GM19043 (cell line): Measurements from ENCODE around the gene NTN4.
"Not testable (repeated sequence)": the region's sequence is repeated elsewhere in the genome, so short reads cannot be mapped to it uniquely, and the experiment has no call there.

Source experiments
- ATAC-seq: cut with Tn5 transposase; IDR thresholded peaks from one replicate; pipeline ENCODE4 v1.9.1; 2021; ENCODE audit warnings: low read depth; ENCODE audit not compliant: unreplicated experiment

NTN4 gene

DNA sequence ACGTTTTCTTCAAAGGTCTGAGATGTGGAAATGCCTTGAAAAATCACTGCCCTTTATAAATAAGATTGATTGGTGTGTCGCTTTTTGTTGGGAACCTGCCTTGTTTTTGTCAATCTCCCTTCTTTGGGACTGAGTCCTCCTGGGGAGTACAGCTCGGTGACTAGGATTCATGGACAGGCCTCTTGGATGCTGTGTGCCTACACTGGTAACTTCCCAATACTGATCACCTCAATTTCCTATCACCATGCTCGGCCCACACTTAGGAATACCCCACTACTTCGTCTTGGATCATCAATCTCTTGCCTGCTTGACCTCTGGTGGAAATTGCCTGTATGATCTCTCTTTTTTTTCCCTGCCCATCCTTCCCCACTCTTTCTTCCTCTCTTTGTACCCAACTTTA, 34.2 kb downstream of the NTN4 start:
- ATAC-seq, result no peak

DNA sequence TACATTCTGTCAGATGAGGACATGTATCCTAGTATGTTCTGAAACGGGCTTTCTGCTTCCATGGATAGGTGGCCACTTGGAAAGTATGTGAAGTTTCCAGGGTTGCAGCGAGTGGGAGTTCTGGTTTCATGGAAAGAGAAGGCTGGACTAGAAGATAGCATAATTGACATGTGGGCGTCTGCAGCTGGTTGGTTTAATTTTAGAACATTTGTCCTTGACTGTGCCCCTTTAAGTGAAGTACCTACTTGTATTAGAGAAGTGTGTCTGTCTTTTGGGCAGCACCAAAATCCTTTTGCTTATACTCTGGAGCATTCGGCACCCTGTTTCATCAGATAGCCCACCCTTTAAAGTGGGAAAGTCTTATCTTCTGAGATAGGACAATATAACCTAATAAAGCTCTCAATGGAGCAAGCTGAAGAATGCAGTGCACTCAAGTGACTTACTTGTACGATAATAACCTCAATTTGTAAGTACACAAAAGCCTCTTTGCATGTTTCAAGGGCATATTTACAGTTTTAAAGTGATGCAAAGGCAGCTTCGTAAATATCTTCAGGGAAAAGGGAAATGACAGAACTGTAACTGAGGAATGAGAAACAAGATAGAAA, 35.2 kb downstream of the NTN4 start:
- ATAC-seq, result no peak

DNA sequence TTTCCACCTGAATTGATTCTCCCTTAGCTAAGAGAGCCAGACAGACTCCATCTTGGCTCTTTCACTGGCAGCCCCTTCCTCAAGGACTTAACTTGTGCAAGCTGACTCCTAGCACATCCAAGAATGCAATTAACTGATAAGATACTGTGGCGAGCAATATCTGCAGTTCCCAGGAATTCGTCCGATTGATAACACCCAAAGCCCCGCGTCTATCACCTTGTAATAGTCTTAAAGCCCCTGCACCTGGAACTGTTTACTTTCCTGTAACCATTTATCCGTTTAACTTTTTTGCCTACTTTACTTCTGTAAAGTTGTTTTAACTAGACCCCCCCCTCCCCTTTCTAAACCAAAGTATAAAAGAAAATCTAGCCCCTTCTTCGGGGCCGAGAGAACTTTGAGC, 44.5 kb downstream of the NTN4 start:
- not testable (repeated sequence) for ATAC-seq

DNA sequence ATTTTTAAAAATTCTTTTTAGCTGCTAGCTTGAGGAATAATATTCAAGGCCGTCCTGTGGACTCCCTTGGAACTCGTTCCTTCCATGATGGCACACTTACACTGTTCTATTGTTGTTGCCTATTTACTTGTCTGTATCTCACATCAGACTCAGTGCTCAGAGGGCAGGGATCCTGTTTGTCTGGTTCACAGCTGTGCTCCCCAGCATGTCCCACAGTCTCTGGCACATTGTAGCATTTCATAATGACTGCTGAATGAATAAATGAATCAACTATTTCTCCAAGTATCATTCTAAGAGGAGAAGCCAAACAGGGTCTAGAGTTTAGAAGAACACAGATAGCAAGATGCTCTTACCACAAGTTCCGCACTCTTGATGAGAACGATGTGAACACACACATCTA, 48.0 kb downstream of the NTN4 start:
- no peak for ATAC-seq

DNA sequence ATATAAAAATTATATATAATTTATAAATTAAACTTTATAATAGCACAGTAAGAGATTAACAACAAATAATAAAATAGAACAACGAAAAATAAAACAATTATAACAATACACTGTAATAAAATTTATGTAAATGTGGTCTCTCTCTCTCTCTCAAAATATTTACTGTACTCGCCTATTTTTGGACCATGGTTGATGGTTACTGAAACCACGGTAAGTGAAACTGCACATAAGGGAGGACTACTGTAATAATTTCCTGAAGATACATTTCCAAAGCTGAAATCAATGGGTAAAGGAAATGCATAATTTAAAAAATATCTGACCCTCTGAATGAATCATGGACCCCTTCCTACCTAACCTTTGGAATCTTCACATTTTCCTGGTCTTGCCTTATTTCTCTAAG, 48.9 kb downstream of the NTN4 start:
- no peak for ATAC-seq

DNA sequence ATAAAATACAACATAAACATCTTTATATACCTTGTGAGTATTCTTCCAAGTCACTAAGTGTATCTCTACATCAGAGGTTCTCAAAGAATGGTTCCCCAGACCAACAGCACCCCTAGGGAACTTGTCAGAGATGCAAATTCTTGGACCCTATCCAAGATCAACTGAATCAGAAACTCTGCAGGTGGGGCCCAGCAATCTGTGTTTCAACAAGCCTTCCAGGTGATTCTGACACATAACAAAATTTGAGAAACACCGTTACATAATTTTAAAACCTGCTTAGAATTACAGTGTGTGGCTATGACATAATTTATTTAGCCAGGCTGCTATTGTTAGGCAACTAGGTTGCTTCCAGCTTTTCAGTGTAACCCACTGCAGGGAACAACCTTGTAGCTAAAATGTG, 49.8 kb downstream of the NTN4 start:
- ATAC-seq, result no peak

DNA sequence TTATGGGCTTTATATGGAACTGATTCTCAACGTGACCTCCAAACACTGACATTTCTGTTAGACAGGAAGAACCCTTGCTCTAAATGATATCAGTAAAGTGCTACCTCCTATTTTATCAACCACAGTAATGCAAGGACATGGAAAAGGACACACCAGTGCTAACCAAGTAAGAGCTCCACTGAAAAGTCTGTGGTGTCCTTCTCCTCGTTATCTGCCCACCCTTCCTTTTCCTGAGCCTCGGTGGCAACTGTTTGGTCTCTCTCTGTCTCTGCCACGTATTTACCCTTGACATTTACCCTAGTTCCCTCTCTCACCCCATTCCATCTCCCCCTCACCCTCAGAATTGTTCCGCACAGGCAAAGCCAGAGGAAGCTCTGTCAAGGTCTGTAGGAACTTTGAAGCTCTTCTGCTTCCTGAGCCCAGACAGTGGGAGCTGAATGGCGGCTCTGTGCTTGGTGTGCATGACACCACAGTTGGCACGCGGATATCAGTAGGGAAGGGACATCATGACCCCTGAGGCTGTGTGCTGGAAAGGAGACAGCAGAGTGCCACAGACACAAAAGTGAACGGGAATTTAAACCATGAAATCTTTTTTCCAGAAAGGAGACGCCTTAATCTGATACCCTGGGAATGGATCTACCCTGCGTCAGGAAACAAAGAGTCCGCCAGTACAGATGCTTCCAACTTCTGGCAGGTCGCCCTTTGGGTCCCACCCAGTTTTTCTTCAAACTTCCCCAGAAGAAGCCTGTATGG, 50.8 kb downstream of the NTN4 start:
- no peak for ATAC-seq

DNA sequence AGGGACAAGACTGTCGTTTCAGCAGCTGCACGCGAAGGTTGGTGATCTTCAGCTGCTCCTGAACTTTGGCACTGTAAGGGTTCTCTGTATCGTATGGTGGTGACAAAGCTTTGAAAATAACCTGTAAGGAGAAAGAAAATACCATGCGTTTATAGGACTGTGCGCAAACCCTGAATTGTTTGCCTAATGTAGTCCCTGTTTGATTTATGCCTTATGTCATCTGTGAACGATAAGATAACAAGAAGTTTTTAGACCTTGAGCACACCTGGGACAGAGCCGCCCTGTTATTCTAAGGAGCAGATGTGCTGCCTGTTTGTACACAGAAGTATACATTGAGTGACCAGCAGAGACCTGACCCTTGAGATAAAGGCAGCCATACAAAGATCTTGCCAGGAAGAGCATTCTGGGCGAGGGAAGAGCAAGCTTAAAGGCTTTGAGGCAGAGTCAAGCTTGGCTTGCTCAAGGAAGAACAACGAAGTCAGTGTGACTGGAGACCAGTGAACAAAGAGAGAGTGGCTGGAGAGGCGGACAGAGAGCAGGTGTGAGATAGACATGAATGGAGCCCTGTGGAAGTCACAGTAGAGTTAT, 52.4 kb downstream of the NTN4 start:
- ATAC-seq, result no peak

DNA sequence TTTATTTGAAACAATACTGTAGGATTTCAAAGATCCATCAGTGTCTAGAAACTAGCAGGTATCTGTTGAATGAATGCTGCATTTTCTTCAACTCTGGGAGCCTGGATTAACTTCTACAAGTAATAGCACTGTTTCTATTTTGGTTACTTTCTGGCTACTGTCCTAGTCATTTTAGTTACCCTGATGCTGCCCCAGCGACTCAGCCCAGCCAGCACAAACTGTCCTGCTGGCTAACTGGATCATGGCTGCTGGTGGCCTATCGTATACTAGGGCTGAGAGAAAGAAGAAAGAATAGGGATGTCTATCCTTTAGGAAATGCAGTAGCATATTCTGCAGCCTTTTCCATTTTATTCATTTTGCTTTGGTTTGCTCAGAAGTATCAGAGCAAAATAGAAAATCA, 53.9 kb downstream of the NTN4 start:
- no peak for ATAC-seq

DNA sequence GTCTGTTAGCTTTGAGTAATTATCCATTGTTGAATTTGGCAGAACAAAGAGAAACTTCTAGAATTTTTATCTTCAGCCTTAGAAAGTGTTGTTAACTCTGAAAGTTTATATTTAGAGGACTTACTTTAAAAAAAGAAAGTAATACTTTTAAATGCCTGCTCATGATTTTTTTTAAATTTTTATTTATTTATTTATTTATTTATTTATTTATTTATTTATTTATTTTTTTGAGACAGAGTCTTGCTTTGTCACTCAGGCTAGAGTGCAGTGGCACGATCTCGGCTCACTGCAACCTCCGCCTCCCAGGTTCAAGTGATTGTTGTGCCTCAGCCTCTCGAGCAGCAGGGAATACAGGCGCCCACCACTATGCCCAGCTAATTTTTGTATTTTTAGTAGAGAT, 54.8 kb downstream of the NTN4 start:
- not testable (repeated sequence) for ATAC-seq

DNA sequence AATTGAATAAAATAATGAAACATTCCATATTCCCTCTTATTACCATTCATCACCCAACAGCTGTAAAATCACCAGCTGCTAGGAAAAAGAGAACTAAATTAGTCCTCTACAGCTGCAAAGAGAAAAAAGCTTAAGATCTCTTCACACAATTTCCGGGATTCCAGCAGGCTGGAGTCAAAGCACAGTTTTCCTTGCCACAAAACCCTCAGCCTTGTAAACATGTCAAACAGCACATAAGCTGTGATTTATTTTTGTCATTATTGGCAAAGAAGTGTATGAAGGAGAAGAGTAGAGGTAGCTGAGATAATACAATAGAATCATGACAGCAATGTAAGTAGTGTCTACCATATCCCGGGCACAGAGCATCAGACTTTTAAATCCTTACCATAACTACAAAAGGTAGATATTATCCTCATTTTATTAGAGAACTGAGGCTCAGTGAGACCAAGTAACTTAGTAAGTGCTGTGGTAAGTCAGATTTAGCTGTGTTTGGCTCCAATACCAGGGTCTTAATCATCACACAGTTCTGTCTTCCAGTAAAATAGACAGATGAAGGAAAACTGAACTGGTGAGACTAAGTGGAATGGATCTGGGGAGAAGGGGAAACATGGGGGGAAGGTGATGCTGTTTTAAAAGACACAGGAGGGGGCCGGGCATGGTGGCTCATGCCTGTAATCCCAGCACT, 57.3 kb downstream of the NTN4 start:
- no peak for ATAC-seq

DNA sequence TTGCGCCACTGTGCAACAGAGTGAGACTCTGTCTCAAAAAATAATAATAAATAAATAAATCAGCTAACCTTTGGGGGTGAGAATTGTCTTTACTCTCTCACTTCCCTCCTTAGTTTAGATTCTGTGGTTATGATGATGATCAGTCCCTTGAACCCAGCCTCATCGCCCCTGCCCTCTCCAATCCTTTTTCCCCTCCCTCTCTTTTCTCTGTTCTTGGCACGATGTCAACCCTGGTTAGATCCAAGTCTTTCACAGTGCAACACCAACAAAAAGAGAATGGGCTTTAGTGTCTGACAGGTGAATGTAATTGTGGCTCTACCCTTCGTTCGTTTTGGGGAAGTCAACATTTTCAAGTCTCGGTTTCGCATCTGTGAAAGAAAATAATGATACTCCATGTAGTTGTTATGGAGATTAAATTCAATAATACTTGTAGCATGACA, 59.0 kb downstream of the NTN4 start:
- ATAC-seq, result peak; percentile 86

DNA sequence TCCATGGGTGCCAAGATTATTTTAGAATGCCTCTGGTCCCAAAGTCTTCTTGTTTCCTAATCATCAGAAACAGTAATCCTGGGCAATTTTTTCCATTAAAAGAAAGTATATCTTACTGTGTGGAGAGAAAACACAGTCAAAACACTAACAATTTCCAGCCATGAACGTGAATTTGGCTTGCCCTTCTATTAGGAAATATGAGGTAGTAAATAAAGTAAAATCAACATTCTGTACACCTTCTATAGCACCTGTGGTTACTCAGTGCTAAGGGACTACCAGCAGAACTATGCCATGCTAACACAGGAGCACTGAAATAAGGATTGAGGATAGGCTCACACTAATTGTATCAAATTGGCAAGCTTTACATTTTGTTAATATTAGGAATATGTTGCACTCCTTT, 60.1 kb downstream of the NTN4 start:
- no peak for ATAC-seq

DNA sequence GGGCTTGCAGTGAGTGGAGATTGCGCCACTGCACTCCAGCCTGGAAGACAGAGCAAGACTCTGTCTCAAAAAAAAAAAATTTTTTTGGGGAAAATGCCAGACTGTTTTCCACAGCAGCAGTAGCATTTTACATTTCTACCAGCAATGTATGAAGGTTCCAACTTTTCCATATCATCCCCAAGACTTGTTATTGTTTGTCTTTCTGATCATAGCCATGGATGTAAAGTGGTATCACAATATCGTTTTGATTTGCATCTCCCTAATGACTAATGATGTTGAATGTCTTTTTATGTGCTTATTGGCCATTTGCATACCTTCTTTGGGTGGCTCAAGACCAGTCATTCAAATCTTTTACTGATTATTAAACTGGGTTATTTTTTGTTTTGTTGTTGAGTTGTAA, 63.7 kb downstream of the NTN4 start:
- no peak for ATAC-seq

DNA sequence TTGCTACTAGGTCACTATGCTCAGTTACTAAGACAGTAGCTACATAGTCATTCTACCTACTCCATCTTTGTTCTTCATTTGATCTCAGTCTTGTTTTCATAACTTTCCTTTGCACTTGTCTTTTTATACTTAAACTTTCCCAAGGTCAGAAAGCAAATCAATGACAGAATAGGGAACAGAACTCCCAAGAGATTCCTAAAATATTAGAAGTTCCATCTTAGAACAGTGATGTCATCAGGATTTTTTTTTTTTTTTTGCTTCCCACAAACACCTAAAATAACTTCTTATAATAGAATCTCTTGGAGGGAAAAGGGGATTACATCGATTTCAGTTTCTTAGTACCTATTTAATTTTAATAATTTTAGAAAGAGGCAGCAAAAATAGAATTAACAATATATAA, 65.8 kb downstream of the NTN4 start:
- ATAC-seq, result no peak

DNA sequence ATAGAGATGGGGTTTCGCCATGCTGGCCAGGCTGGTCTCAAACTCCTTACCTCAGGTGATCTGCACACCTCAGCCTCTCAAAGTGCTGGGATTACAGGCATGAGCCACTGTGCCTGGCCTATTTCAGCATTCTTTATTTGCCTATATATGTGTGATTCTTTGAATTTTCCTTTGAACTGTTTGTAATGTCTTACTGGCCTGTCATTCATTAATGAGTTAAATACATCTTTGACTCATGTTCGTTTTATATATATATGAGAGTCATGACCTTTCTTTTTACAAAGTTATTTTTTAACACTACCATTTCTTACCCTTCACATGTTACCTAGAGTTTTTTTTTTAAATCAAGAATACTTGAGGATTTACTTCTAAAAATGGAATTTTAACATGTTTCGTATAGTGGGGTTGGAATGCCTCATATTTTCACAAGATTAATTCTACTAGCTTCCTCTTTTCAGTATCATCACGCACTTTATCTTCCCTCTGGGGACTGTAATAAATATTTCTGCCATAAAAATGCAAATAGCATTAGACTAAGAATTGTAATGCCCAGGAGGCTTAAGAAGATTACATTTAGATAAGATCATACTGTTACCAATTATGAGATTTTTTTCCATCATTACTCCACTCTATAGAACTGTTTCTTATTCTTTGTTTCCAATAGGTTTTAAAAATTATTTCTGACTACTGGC, 66.7 kb downstream of the NTN4 start:
- peak; percentile 62 for ATAC-seq

DNA sequence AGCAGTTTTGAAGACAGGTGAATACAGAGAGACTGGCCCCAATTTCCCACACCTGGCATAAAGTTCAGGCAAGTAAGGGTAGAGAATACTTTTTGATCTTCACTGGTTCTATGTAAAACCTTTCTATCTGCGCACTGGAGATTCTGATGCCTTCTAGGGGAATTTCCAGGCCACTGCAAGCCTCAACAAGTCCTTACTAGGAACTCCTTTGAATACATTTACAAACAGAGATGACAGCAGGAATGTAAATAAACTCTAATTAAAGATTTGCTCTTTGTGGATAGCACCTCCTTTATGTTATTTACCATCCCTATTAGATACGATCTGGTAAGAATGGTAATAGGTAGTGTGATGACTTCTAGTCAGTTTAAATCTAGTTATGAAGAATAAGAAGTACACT, 69.2 kb downstream of the NTN4 start:
- no peak for ATAC-seq

DNA sequence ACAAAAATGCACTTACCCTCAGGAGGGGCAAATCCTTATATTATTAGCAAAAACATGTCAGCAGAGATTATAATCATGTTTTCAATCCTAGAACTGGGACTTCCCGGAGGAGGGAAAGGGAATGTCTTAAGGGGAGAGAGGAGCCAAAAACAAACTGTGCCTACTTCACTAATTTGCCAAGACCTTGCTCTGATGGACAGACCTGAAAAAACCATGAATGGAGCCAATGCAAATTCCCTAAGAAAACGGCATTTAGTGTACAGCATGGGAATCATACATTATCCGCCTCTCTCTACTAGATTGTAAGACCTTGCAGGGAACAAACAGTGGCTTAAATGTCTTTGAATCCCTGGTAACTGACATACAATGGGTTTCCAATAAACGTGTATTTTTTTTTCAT, 70.4 kb downstream of the NTN4 start:
- no peak for ATAC-seq

DNA sequence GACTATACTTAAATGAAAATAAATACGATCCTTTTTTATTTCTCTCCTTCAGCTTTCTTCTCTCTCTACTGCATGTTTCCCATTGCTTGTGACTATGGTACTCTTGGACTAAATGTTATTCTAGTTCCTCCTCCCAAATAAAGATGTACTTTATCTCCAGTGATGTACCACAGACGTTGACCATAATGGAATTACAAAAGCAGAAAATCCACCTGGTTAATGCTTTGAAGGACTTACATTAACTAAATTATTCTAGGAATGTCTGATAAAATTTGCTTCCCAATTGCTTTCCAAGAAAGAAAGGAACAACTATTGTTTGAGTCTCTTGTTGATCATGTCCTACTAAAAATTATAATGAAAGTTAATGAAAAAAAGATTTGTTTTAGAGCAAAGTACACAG, 71.8 kb downstream of the NTN4 start:
- ATAC-seq, result no peak

DNA sequence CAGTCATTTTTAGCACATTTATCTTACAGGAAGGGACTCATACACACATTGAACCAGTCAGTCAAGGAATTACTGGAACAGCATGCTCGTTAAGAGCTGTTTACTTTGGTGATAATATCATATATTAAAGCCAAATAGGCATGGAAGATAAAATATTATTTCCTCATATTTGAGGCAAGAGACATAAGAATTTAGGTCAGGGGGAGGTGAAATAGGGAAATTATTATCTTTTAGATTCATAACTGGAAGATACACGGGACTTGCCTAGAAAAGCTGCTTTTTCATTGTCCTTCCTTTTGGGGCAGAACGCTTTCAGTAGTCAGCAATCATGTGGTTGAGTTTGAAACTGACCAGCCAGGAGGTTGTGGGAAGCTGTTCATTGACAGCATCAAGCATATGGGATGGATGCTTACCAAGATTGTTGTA, 72.5 kb downstream of the NTN4 start:
- ATAC-seq, result no peak
